Non-pigmented ciliary epithelial cell (primary cell): ENCODE measurements around the gene ZFP36L1.

ENCODE experiments used
- DNase-seq: peaks from one replicate; pipeline ENCODE4 v3.0.0-alpha.2; 2010; ENCODE audit warnings: low read depth

ZFP36L1 gene, protein sequence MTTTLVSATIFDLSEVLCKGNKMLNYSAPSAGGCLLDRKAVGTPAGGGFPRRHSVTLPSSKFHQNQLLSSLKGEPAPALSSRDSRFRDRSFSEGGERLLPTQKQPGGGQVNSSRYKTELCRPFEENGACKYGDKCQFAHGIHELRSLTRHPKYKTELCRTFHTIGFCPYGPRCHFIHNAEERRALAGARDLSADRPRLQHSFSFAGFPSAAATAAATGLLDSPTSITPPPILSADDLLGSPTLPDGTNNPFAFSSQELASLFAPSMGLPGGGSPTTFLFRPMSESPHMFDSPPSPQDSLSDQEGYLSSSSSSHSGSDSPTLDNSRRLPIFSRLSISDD

DNA sequence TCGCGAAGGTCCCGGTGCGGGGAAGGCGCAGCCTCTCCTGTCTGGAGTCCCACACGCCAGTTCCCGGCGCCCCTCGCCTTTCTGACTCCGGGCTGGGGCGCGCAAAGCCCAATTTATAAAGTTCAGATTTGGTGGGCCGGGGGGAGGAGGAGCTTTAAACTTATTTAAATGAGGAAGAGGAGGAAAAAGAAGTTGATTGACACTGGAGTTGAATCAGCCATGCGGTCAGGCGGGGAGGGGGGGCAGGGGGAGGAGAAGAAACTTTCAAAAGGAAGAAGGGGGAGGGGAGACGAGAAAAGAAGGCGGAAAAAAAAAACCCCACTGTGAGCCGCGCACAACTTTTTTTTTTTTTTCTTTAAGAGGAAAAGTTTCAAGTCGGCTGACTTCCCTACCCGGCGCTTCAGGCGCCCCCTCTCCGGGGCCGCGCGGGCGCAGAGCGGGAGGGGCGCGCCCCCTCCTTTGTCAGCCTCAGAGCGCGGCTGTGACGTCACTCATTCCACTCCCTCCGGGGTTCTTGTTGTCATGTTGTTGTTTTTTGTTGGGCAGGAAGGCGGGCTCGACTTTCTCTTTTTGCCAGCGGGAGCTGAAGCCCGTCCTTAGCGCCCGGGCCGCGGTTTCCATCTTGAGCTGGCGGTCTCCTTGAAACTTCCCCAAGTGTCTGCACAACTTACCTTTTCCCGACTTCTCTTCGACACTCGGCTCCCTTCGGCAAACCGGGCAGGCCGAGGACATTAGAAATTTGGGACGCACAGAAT is at the start of gene ZFP36L1:
ZFP36L1 (minus strand) TSS at position 89 of the 755 bp plus-strand sequence. CDS start 129 bp downstream, outside the sequence.
- peak; percentile 80 for DNase-seq

DNA sequence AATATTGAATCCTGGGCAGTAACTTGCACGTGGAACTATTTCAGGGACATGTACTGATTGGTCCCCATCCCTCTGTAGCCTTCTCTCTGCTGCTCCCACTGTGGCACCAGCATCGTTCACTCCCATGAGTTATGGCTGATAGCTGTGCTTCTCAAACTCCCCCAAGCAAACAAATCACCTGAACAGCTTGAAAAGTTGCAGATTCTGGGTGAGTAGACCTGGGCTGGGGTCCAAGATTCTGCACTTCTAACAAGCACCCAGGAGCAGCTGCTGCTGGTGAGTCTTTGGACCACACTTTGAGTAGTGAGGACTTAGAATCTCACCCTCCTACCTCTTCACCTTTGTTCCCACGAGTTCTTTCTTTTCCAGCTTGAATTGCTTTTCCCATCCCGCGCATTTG is 49.4 kb upstream of the ZFP36L1 start:
- DNase-seq = no peak

- DNase-seq = no peak
Measured at GRCh38 chr14:68841016-68841809, 48.3 kb upstream of the ZFP36L1 start.

GRCh38 chr14:68840454-68840853 is 47.6 kb upstream of the ZFP36L1 start:
- no peak for DNase-seq

- DNase-seq = no peak
Measured at GRCh38 chr14:68836082-68836481, 43.2 kb upstream of the ZFP36L1 start.

- DNase-seq = no peak
Measured at GRCh38 chr14:68834816-68835215, 41.9 kb upstream of the ZFP36L1 start.

GRCh38 chr14:68828698-68829097 is 35.8 kb upstream of the ZFP36L1 start:
- DNase-seq = no peak

DNA sequence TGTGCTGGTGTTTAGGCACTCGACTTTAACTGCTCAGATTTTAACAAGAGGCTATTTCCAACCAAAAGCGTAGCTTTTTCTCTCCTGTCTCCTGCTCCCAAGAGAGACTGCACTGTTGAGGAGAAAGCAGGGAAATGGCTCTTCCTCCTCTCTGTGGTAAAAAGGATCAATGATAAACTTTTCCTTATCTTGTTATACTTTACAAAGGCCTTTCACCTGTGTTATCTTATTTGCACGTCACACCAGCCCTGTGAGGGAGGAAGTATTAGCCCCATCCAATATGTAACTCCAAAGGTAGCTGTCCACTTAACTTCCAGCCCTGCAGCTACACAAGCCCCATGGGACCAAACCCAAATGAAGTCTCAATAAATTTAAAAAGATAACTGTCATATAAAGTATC is 32.9 kb upstream of the ZFP36L1 start:
- DNase-seq = no peak

GRCh38 chr14:68824517-68825347 is 31.9 kb upstream of the ZFP36L1 start:
- DNase-seq = no peak

DNA sequence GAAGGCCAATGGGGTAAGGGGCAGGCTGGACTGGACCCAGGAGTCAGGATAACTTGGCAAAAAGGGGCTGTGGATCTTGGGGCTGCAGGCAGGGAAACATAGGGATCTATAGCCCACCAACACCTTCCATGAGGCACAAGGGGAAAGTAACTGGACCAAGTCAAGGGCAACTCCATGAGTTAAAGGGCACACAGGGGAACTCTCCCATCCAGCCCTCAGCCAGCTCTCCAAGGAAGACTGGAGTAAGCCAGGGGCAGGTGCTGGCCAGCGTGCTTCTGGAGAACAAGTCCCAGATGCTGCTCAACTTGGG is 31.3 kb upstream of the ZFP36L1 start:
- no peak for DNase-seq

DNA sequence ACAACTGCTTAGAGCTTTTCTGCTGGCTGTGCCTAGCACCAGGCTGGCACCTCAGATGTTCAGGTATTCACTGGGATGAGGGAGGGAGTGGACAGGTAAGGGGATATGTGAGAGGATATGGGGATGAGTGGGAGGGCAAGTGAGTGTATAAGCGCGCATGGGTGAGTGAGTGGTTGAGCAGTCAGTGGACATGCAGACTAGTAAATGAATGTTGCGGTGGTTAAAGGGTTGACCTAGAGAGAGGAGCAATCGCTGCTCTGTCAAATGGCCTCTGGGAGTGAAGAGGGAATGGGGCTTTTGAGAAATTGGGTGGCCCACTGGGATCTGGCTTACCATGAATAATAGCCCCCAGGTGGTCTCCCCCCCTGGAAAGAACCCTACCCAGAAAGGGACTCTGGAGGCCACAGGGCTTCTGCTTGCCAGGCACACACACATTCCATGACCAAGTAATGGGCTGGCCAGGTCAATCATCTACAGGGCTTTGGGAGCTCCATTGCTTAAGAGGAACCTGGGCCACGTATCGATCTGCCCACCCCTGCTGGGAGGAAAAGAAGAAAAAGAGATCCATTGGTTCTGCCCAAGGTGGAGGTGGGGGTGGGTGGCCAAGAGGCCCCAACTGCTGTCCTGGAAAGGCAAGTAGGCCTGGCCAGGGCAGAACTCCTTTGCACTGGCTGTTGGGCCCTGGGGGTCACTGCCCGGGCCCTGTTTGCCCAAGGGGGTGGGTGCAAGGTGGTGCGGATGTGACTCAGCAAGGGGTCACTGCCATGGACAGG is 30.8 kb upstream of the ZFP36L1 start:
- no peak for DNase-seq

GRCh38 chr14:68822926-68823325 is 30.1 kb upstream of the ZFP36L1 start:
- no peak for DNase-seq

DNA sequence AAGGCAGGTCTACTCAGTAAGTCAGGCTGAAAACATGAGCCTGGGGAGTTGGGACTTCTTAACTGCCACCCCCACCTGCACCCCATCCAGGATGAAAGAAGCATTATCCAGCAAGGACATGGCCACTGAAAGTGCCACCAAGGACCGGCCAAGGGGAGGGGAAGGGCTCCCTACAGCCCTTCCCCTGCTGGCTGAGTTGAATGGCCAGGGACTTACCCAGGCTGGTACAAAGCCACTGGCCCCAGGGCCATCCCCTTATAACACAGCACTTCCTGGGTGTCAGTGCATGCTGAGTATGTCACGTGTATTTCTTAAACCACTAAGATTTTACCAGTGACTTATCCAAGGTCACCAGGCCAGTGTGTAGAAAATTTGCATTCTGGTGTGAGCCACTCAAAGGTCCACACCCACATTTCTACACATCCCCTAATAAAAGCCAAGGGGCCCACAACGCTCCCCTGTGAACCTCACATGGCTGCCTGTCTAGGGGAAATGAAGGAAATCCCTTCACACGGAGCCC is 29.3 kb upstream of the ZFP36L1 start:
- DNase-seq = no peak

DNA sequence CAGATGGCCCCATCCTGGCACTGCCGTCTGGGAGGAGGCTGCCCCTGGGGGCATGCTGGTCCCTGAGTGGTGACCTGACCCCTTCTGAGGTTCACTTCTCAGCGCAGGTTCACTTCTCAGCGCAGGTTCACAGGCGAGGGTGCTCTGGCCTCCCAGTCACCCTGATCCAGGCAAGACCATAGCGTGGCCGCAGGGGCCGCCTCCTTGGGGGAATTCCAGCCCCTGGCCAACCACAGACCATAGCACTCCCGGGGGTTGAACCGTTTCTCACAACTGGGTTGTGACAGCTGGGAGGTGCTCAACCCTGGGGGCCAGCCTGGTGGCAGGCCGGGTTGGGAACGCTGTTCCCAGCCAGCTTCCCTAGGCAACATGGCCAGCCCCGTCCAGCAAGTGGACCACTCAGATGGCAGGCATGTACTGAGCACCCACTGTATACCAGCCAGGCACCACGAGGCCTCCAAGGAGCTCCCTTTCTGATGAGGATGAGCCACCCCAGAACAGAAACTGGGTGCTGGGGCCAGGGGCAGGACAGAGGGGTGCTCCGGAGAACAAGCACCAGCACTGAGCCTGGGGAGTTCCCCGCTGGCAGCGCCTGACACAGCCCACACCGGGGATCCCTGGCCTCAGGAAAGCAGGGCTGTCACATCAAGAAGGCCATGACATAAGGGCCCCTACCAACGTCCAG is 28.3 kb upstream of the ZFP36L1 start:
- no peak for DNase-seq

DNA sequence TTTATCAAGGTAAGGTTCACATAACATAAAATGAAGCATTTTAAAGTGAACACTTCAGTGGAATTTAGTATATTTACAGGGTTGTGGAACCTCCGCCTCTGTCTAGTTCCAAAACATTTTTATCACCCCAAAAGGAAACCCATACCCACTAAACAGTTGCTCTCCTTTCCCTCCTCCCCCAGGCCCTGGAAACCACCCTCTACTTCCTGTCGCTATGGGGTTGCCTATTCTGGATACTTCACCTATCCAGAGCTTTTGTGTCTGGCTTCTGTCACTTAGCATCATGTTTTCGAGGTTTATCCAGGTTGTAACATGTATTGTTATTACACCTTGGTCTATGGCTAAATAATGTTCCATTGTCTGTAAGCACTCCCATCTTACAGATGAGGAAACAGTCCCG is 27.7 kb upstream of the ZFP36L1 start:
- DNase-seq = no peak

DNA sequence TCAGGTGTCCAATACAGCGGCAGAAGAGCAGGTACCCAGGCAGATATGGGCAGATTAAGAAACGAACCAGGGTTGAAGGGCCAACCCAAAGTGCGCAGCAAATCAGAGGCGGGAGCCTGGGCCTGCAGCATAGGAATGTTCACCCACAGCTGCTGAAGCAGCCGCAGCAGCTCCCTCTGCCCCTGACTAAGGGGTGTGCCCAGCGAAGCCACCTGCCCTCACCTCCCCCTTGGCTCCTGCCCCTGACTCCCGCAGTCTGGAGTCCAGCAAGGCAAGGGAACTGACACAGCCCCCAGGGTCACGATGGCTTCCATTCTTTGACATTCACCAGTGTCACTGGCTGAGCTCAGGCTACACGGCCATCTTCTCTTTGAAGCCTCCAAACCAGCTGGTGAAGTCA is 27.3 kb upstream of the ZFP36L1 start:
- no peak for DNase-seq

- no peak for DNase-seq
Measured at GRCh38 chr14:68819260-68819691, 26.4 kb upstream of the ZFP36L1 start.

DNA sequence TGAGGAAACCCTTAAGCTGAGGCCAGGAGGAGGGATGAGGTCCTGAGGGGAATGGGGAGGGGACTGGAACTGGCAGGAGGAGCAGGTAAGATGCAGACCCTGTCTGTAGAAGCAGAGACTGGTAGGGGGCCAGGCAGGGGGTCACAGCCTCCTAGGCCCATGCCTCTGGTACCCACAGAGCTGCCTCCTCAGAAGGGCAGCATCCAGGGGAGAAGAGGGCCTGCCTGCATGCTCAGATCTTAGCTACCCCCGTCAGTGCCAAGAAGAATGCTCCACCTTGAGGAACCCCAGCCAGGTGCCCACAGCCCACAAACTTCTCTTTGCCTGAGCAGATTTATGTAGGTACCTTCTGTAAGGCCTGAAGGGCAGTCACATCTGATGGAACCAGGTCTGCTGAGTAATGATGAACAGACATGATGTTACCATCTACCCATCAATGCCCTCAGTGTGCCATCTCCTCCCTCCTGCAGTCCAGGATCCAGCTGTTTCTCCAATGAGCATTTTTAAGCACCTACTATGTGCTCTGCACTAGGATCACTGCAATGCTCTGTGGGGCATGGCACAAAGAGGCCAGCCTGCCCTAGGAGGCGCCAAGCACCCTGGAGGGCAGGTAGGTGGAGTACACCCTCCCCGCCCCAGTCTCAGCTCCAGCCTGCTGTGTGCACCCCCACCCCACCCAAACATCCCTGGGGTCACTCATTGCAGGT is 24.8 kb upstream of the ZFP36L1 start:
- DNase-seq = no peak

- no peak for DNase-seq
Measured at GRCh38 chr14:68816943-68817430, 24.1 kb upstream of the ZFP36L1 start.
